GM19397 (cell line): Measurements from ENCODE around the gene BCR.

Experiments used
- ATAC-seq: cut with Tn5 transposase; IDR thresholded peaks from one replicate; pipeline ENCODE4 v1.9.1; 2021; ENCODE audit warnings: mild to moderate bottlenecking, moderate library complexity; ENCODE audit not compliant: unreplicated experiment

Gene BCR

DNA sequence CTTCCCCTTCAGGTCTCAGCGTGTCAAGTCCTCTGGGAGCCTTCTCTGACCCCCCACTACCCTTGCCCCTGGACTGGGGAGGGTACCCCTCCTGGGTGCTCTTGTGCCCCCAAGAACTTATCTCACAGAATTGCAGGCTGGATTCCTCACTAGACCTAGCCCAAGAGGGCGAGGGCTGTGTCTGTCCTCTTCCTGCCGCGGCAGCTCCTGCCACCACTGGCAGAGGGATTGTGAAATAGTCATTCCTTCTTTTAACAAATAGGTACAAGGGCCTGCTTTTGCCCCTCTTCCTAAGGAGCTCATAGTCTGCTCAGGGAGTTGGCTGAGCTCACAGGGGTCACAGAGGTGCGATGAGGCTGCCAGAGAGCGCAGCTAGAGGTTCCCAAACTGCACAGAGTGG lies 29.5 kb upstream of the BCR start:
- ATAC-seq, result no peak

DNA sequence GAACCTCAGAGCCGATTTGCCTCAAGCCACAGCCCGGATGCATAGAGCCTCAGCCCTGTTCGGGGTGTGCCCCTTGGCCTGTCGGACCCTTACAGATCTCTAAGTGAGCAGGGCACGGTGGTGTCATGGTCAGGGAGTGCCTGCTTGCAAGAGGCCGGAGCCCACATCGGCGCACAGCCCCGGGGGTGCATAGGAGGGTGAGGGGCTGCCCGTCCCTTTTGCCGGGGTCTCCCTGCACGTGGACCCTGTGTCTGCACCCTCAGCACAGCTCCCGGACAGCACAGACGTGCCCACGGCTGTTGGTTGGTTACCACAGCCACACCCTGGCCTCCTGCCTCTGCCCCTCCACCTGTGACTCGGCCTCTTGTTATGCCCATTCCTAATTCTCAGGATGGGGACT lies 28.5 kb upstream of the BCR start:
- ATAC-seq, result no peak

DNA sequence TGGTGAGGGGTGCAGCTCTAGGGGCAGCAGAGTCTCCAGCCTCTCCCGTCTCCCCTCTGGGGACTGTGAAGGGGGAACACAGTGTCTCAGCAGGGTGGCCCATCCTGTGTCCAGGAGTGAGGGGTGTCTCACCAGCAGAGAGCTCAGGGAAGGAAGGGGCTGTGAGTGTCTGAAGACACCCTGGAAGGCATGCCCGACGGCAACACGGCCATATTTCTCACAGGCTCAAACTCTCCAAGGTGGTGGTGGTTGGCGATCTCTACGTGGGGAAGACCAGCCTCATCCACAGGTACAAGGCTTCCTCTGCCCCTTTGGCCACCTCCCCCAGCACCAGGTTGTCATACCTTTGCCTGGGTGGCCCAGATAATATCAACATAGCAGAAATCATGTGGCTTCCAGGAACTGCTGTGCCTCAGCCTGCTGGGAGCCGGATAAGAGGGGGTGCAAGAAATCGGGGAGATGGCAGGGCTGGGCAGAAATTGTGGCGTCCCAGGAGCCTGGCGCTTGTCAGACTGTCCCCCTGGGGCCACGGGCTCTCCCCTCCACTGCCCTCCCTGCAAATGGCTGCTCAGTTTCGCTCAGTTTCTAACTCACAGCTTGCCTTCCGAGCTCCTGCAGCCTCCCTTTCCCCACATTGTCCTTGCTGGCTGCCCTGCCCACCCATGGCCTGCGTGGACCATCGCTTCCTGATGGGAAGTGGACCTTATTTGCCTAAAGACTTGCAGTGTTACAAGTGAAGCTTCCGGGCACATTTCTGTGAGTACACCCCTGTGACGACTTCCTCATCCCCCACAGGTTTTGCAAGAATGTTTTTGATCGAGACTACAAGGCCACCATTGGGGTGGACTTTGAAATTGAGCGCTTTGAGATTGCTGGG lies 27.8 kb upstream of the BCR start:
- ATAC-seq, result no peak

DNA sequence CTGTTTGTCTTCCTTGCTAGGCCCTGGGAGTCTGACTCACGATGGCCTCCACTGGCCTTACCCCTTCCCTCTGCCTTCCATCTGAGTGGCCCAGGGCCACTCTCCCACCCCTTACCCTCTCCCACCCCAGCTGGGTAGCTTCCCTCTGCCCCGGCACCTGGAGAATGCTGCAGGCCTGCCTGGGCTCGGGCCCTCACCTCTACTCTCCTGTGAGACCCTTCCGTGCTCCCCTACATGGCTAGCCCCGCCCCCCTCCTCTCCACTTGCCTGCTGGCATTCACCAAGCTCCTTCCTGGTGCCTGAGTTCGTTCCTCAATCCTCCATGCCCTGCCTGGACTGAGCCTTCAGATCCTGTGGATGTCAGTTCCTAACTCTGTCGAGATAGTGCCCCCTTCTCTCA lies 26.3 kb upstream of the BCR start:
- no peak for ATAC-seq

DNA sequence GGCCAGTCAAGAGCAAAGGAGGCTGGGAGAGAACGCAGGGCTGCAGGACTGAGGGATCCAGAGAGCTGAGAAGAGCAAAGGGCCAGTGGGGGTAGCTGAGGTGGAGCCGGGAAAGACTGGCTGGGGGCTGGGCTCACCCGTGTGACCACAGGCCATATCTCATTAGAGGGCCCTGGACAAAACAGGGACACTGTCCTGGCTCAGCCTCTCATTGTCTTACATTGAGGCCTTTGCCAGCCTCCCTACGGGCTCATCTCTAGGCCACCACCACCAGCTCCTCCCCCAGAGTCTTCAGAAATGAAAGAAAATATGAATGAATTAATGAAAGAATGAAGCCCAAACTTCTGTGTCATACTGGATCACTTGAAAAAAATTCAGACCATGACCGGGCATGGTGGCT lies 25.8 kb upstream of the BCR start:
- no peak for ATAC-seq

DNA sequence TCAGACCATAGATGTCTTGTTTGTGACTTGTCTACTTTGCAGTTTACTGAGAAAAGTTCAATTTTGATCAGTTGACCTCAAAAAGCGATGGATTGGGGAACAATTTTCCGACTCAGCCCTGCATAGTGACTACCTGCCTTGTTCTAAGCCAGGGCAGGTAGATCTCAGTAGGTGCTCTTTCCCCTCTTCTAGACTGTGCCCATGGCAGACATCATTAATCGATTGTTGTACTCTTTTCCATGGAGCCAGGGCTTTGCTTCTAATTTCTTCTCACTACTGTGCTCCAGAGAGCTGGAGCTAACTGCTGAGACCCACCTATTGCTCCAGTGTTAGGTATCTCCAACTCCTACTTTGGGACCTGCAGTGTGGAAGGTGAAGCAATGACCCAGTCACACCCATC lies 25.2 kb upstream of the BCR start:
- ATAC-seq, result no peak

DNA sequence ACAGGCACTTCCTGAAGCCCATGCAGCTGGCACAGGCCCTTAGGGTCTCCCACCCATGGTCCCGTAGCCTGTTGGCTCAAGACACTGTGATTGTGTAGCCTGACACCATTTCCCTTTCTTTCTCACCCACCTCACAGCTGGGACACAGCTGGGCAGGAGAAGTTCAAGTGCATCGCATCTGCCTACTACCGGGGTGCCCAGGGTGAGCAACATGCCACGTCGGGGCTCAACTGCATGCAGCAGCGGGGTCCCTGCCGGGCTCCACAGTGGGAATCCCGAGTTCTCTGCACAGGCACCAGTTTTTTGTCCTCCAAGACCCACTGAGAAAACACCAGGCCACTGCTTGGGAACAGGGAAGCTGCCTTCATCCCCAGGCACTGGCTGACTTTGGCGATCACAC lies 24.5 kb upstream of the BCR start:
- no peak for ATAC-seq

DNA sequence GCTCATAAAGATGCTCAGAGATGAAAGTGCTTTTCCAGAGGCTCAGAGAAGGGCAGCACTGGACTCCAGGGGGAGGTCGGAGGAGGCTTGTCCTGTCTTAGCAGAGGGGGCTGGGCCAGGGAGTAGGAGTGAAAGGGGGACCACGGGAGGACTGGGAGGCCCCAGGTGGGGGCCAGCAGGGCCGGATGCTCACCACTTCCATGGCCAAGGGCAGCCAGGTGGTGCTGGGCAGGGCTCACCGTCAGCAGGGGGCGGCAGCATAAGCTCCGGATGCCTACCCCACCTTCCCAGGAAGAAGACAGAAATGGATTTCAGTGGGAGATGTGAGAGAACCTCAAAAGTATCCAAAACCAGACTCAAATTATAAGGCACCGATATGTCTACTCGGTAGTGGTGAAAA lies 24.0 kb upstream of the BCR start:
- no peak for ATAC-seq

DNA sequence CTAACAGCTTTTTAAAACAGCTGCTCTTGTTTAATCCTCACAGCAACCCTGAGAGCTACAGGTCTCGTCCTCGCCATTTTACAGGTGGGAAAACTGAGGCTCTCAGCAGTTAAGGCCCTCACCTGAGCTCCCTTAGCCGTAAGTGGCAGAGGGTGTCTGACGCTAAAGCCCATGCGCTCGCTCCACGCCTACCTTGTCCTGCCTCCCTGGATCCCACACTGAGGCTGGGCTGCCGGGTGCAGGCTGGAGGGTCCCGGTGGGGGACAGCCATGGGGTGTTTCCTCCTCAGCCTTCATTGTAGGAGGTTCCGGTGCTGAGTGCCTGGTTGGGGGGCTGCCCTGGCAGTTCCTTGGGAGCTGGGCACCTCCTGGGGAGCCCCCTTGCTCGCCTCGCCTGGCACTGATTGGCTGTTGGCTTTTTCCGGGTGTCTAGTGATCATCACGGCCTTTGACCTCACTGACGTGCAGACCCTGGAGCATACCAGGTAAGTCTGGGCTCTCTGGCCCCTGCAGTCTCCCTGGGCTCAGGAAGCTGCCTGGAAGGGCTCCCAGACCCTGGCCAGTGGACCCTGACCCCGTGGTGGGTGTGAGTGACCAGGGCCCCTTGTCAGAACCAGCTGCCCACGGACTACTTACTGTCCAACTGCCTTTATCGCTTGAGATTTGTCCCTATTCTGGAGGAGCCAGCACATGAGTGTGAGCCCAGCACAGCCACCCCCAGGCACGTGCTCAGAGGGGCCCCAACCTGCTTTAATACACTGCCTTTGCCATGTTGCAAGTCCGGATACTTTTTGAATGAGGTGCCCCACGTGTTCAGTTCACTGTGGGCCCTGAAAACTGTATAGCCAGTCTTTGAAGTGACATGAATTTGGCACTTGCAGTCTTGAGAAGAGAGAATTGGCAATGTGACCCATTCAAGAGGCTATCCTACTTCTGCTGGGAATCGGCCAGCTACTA lies 22.5 kb upstream of the BCR start:
- no peak for ATAC-seq

DNA sequence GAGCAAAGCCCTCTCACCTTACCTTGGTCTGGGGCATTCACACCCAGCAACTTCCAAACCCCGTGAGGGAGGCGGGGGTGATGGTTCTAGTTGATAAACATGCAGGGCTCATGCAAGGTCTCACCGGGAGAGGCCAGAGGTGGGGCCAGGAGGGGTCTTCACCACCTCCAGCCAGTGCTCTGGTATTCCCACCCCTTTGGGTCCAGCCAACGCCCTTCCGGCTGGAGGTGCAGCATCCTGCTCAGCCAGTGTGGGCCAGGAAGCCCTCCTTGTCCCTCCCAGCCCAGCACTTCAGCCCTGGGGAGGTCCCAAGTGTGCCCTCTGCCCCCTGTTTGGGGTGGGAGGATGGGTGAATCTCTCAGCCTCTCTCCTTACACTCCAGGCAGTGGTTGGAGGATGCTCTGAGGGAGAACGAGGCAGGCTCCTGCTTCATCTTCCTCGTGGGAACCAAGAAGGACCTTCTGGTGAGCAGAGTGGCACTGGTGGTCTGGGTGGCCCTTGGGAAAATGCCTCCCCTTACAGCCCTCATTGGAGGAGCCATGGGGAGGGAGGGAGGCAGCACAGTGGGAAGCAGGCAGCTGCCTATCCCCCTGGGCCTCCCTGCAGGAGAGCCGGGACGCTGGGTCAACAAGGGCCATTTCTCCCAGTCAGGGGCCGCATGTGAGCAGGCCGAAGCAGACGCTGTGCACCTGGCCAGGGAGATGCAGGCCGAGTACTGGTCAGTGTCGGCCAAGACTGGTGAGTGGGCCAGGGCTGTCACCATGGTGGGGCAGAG lies 21.6 kb upstream of the BCR start:
- no peak for ATAC-seq

DNA sequence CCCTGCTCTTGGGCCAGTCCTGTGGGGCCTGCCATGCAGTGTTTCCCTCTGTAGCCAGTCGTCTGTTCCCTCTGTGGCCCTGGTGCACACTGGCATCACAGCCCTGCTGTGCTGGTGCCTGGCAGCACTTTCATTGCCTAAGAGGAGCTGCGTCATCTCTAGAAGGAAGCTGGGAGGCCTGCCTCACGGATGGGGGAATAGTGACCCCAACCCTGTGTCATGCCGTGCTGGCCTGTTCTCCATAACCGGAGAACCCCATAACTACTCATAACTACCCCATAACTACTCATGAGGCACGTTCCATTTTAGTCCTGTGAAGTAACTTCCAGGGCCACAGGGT lies 21.0 kb upstream of the BCR start:
- no peak for ATAC-seq

DNA sequence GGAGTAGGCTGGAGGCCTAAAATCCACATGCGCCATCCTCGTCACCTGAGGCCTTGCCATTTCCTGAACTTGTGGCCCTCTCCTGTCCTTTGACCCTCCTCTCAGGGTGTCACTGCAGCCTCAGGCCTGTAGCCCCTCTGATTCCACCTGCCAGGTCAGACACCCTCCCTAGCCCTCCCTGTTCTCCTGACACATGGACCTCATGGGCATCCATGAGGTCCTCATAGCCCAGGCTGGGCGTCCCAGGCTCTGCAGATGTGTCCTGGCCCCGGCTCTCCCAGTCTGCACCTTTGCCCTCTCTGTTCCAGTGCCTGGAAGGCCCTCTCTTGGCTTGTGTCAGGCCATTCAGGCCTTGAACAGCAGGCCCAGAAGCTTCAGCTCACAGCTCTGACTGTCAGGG lies 19.3 kb upstream of the BCR start:
- no peak for ATAC-seq

DNA sequence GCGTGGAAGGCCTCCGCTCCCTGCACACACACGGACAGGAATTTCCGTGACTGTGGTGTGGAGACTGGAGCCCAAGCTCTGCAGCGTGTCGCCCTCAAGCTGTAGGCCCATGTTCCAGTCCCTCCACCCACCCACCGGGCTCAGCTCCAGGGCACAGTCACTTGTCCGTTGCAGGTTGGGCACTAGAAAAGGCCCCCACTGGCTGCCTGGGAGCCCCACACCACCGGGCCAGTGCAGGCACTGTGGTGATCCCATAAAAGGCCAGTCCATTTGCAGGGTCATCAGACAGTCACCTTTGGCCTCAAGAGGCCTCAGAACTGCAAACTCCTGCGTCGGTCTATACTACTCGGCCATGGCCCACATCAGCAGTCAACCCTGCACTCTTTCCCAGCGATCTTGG lies 18.7 kb upstream of the BCR start:
- ATAC-seq, result no peak

DNA sequence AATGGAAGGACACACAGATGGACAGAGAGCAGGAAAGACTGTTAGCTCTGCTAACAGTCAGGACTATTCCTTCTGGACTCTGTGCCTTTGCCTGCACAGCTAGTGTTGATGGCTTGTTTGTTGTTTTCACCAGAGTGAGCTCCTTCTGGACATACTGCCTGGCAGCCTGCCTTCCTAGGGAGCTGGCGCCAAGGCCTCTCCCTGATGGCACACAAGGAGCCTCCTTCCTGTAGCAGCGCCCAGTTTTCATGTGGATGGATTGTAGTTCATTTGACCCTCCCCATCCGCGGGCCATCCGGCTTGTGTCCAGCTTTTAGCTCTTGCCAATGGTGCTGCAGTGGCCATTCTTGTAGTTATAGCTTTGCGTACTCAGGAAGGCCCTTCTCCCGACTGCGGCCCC lies 16.6 kb upstream of the BCR start:
- ATAC-seq, result no peak

DNA sequence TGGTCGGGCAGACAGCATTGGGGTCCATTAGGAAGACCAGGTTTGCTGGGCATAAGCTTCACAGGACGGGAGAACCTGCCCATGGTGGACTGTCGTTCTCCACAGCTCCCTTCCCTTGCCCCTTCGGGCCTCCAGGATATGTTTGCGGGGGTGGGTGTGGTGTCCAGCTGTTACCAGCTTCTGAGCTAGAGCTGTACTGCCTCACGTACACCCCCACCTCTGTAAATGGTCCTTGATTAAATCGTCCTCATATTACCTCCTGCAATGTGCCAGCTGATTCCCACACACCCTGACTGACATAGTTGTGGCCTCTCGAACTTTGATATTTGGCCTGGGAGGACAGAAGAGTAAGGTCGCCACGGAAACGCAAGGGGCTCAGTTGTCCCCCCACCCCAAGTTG lies 16.2 kb upstream of the BCR start:
- ATAC-seq, result no peak

DNA sequence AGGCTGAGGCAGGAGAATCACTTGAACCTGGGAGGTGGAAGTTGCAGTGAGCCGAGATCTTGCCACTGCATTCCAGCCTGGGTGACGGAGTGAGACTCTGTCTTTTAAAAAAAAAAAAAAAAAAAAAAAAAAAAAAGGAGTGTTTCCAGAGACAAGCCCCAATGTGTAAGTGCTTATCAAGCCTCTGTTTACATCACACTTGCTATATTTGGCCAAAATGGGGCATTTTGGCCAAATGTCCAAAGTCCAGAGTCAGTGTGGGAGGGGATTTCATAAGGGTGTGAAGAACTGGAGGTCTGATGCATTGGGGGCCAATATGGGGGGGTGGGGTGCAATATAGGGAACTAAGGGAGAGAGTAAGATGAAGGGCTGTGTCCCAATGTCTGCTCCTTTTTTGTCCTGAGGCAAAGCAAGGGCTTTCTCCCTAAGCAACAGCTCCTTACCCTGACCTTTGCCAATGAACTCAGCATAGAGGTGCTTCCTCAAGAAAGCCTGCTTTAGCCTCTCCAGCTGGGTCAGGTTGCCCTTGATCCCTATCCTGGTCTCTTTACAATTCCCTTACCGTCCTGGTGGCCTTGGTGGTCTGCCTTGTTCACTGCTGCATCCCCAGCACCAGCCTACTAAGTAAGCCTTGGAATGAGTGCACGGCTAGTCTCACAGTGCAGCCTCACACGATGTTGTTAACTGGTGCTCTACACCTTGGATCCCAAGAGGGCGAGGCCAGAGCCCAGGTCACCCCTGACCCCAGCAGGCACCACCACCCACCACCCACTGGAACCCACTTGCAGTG lies 14.1 kb upstream of the BCR start:
- ATAC-seq, result no peak

DNA sequence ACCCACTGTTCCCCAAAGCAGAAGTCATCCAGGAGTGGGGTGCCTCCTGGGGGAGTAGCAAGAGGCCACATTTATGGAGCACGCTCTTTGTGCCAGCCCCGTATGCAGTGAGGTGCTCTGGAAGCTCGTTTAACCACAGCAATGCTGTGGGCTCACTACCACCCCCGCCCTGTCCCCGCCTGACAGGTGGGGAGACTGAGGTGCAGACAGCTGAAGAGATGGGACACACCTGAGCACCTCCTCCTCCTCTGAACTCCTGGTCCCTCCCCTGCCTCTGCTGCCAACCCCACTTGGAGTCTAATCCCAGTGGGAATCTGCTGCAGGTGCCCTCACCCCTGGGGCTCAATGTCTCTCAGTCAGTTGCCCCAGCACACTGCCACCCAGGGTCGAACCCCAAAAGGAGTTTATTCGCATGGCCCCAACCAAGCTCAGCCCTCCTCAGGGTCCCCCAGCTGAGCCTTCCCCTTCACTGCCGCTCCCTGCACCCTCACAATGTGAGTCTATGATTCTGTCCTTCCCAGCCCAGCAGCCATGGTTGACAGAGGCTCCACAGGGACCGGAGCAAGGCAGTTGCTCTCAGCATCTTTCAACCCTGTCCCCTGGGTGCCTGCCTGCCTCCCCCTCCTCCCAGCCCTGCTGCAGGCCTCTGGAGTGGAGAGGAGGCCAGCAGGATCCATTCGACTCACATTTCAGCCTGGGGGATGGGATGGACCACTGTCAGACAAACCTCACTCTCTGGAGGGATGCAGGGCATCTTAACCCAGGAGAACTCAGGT lies 13.3 kb upstream of the BCR start:
- ATAC-seq, result no peak

DNA sequence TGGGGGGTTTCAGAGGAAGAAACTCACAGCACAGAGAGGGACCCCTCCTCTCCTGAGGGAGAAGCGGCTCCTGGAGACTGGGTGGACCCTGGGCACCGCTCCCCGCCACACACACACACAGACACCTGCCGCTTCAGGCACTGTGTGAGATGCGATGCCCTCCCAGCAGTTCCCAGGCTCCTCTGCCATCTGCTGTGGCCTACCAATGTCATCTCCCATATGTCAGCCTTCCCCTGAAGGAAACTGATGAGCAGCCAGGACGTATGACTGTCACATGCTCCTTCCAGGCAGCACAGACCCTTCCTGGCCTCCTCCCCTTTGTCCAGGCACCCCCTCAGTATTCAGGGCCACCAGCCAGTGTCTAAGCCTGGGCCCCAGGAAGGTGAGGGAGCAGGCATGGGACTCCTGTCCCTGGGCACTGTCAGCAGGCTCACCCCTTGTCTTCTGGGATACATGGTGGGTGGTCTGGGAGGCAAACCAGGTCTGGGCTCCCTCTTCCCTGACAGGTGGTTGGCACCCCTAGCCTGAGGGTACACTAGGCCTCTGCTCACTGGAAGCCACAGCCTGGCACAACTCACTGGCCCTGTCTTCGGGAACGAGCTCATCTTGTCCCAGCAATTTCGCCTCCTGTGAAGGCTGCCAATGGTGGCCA lies 11.8 kb upstream of the BCR start:
- no peak for ATAC-seq

DNA sequence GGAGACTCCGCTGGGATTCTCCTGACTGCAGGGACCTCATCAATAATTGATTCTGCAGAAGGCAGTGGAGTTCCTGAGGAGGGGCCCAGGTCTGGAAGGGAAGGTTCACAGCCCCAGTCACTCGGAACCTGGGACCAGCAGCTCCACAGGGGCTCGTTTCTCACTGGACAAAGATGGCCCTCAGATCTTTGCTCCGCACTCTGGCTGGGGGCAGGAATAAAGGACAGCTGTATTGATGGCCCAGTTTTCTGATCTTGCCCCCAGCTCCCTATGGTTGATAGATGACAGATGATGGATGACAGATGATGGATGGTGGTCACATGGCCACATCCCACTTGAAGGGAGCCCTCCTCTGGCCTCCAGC lies 11.3 kb upstream of the BCR start:
- ATAC-seq, result no peak
